DMS153 treated with DMSO at 0.1 percent for 48 hours (cell line): ENCODE measurements around the gene PPFIA2.
A peak's percentile ranks its signal among the peaks of the same experiment; 100 is the strongest.

Experiments
- DNase-seq: peaks from one replicate; lab custom pipeline; 2025; ENCODE audit not compliant: unreplicated experiment; lab: John Stamatoyannopoulos, UW

Gene PPFIA2

GRCh38 chr12:81284137-81284536 lies 475.0 kb downstream of the PPFIA2 start:
- DNase-seq: no peak

GRCh38 chr12:81274637-81275529 lies 484.3 kb downstream of the PPFIA2 start:
- DNase-seq: no peak

- no peak for DNase-seq
These were observed 488.8 kb downstream of the PPFIA2 start for GRCh38 chr12:81270385-81270784.

GRCh38 chr12:81263072-81263471 lies 496.1 kb downstream of the PPFIA2 start:
- no peak for DNase-seq

GRCh38 chr12:81261508-81262207 lies 497.5 kb downstream of the PPFIA2 start:
- DNase-seq: no peak

- no peak for DNase-seq
These were observed 499.8 kb downstream of the PPFIA2 start for GRCh38 chr12:81259360-81259759.

GRCh38 chr12:81257947-81258551 lies 501.1 kb downstream of the PPFIA2 start:
- DNase-seq: peak; percentile 65

- no peak for DNase-seq
These were observed 503.2 kb downstream of the PPFIA2 start for GRCh38 chr12:81255947-81256346.

GRCh38 chr12:81255456-81255855 lies 503.7 kb downstream of the PPFIA2 start:
- no peak for DNase-seq

- DNase-seq: no peak
These were observed 505.8 kb downstream of the PPFIA2 start for GRCh38 chr12:81253360-81253759.

- DNase-seq: no peak
These were observed 506.9 kb downstream of the PPFIA2 start for GRCh38 chr12:81252228-81252627.

GRCh38 chr12:81249976-81250375 lies 509.2 kb downstream of the PPFIA2 start:
- no peak for DNase-seq

GRCh38 chr12:81245907-81246570 lies 513.1 kb downstream of the PPFIA2 start:
- DNase-seq: peak; percentile 63

GRCh38 chr12:81245458-81245857 lies 513.7 kb downstream of the PPFIA2 start:
- DNase-seq: no peak

- DNase-seq: no peak
These were observed 527.4 kb downstream of the PPFIA2 start for GRCh38 chr12:81231574-81232368.

GRCh38 chr12:81229759-81230158 lies 529.4 kb downstream of the PPFIA2 start:
- DNase-seq: no peak

- DNase-seq: no peak
These were observed 534.5 kb downstream of the PPFIA2 start for GRCh38 chr12:81224626-81225025.

GRCh38 chr12:81222846-81223592 lies 536.1 kb downstream of the PPFIA2 start:
- DNase-seq: no peak

GRCh38 chr12:81221681-81222080 lies 537.5 kb downstream of the PPFIA2 start:
- DNase-seq: no peak

GRCh38 chr12:81216739-81217138 lies 542.4 kb downstream of the PPFIA2 start:
- no peak for DNase-seq
